ENCODE results near the gene TRPM5.

DNA sequence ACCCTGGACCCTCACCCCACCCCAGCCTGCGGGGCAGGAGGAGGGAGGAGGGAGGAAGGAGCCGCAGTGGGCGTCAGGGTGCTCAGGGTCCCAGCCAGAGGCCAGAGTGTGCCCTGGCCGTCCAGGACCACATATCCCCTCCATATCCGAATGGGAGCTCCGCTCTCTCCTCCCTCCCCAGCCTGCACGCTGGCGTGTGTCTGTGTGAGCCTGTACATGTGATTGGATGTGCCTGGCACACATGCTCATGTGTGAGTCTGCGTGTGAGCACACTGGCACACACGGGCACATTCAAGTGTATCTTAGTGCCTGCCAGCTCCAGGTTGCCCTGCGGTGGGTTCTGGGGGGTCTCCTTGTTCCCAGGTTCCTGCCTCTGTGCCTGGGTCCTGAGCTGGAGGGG, 35.6 kb downstream of the TRPM5 start:
- TF ChIP-seq EP300 (IDR thresholded peaks at IDR 0.05; ENCODE audit: low read depth) (no peak), POLR2AphosphoS5 (IDR thresholded peaks at IDR 0.05) (no peak)
- TF ChIP-seq, protein P1, sequence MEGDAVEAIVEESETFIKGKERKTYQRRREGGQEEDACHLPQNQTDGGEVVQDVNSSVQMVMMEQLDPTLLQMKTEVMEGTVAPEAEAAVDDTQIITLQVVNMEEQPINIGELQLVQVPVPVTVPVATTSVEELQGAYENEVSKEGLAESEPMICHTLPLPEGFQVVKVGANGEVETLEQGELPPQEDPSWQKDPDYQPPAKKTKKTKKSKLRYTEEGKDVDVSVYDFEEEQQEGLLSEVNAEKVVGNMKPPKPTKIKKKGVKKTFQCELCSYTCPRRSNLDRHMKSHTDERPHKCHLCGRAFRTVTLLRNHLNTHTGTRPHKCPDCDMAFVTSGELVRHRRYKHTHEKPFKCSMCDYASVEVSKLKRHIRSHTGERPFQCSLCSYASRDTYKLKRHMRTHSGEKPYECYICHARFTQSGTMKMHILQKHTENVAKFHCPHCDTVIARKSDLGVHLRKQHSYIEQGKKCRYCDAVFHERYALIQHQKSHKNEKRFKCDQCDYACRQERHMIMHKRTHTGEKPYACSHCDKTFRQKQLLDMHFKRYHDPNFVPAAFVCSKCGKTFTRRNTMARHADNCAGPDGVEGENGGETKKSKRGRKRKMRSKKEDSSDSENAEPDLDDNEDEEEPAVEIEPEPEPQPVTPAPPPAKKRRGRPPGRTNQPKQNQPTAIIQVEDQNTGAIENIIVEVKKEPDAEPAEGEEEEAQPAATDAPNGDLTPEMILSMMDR (IDR thresholded peaks at IDR 0.05) = no peak

All from transverse colon (tissue), 4 donors.